Endothelial cell (in vitro differentiated cells): ENCODE measurements around the gene VOPP1. TPM values are rescaled to one million over a fixed set of nuclear protein-coding genes. Genes with fewer than 3 reads are reported as not detected.

Source experiments
- DNase-seq: peaks from one replicate; pipeline ENCODE4 v3.0.0; 2021; ENCODE audit warnings: low spot score
- H3K27ac Mint-ChIP-seq: one replicate; pipeline ENCODE4 v1.8.0; 2021; ENCODE audit warnings: mixed read lengths, inconsistent platforms; ENCODE audit not compliant: unreplicated experiment
- H3K27me3 Mint-ChIP-seq: one replicate; pipeline ENCODE4 v1.8.0; 2021; ENCODE audit warnings: mild to moderate bottlenecking, moderate library complexity, mixed read lengths, inconsistent platforms; ENCODE audit not compliant: unreplicated experiment
- H3K36me3 Mint-ChIP-seq: one replicate; pipeline ENCODE4 v1.8.0; 2021; ENCODE audit warnings: mild to moderate bottlenecking, low read depth, mixed read lengths, inconsistent platforms; ENCODE audit not compliant: unreplicated experiment
- H3K4me1 Mint-ChIP-seq: one replicate; pipeline ENCODE4 v1.8.0; 2021; ENCODE audit warnings: mild to moderate bottlenecking, mixed read lengths, inconsistent platforms; ENCODE audit not compliant: unreplicated experiment
- H3K4me3 Mint-ChIP-seq: one replicate; pipeline ENCODE4 v1.8.0; 2021; ENCODE audit warnings: mild to moderate bottlenecking, mixed read lengths, inconsistent platforms; ENCODE audit not compliant: unreplicated experiment
- H3K9me3 Mint-ChIP-seq: one replicate; pipeline ENCODE4 v1.8.0; 2021; ENCODE audit warnings: mixed read lengths, inconsistent platforms; ENCODE audit not compliant: unreplicated experiment
- CTCF ChIP-seq: fragments of 200-600 bp; sonication (generic); IDR thresholded peaks from one replicate; pipeline ENCODE4 v1.5.0; 2021; ENCODE audit warnings: antibody characterized with exemption; ENCODE audit not compliant: unreplicated experiment
- total RNA-seq: library from RNA; stranded (reverse); fragmentation: NEBNext Ultra II Directional; extraction: Animal tissue kit (Norgen Biotek cat#: 25700); gene quantifications from one replicate; pipeline ENCODE4 v1.2.1, GENCODE V29; 2021; ENCODE audit not compliant: unreplicated experiment

The VOPP1 gene
- total RNA-seq, 1 donor from 2014 or later: 54.2 TPM

GRCh38 chr7:55595511-55595910 lies 23.2 kb upstream of the VOPP1 start:
- Mint-ChIP-seq H3K27ac (no peak overlapping the region), H3K4me3 (no peak overlapping the region), H3K9me3 (no peaks in the 10 kb centered on the region), H3K4me1 (no peaks in the 10 kb centered on the region), H3K27me3 (peaks cover 11% of the 10 kb centered on the region), H3K36me3 (no peaks in the 10 kb centered on the region)
- TF ChIP-seq CTCF: no peak
- no peak for DNase-seq

- Mint-ChIP-seq H3K4me1 (no peaks in the 10 kb centered on the region), H3K27ac (no peak overlapping the region), H3K27me3 (peaks cover 11% of the 10 kb centered on the region), H3K36me3 (no peaks in the 10 kb centered on the region), H3K9me3 (no peaks in the 10 kb centered on the region), H3K4me3 (no peak overlapping the region)
- TF ChIP-seq CTCF: no peak
- no peak for DNase-seq
Measured at GRCh38 chr7:55594870-55595269, 22.6 kb upstream of the VOPP1 start.

DNA sequence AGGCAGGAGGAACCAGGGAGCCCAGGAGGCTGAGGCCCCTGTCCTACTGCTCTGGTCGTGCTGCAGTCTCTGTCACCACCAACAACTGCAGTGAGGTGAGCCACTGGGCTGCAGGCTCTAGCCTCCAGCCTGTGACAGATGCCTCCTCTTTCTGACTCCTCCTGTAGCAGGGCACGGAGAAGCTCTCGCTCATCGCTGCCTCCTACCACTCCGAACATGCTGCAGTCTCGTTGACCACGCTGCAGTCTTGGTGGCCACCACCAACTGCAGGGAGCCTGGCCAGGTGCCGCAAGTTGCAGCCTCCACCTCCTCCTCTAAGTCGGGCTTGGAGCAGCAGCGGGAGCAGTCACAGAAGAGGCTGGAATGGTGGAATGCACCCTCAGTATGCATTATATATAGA lies 22.1 kb upstream of the VOPP1 start:
- Mint-ChIP-seq H3K27ac (no peak overlapping the region), H3K27me3 (peaks cover 11% of the 10 kb centered on the region), H3K4me1 (no peaks in the 10 kb centered on the region), H3K4me3 (no peak overlapping the region), H3K36me3 (no peaks in the 10 kb centered on the region), H3K9me3 (no peaks in the 10 kb centered on the region)
- DNase-seq: no peak
- no peak for TF ChIP-seq CTCF

DNA sequence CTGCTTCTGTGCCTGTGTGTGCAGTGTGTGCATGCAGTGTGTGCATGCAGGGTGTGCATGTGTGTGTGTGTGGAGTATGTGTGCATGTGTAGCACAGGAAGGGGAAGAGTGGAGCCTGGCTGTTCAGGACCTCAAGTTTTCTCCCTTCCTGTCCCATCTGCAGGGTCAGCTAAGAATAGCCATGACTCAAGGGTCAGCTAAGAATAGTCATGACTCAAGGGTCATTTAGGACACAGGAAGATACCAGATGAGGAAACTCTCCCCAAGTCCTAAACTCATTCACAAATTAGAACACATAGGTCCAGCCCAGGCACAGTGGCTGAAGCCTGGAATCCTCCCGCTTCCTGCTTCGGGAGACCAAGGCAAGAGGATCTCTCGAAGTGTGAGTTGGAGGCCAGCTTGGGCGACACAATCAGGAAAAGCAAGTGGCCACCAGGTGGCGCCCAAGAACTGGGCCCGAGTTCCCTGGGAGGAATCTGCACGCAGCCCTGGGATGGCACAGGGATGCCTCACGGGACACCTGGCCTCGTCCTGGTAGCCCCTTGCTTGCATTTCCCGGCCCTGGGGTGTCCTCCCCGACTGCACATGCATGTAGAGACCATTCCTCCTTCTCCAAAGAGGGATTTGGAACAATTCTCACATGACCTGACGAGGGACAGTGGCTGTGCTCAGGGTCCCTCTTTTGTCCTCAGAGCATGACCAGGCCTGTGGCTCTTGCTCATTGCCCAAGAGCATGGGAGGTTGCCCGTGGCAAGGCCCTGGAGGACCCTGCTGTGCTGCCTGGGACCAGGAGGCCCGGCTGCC lies 21.4 kb upstream of the VOPP1 start:
- no peaks in the 10 kb centered on the region for H3K36me3 Mint-ChIP-seq
- no peak overlapping the region for H3K27ac Mint-ChIP-seq
- H3K4me3 Mint-ChIP-seq: no peak overlapping the region
- peak; percentile 93 for TF ChIP-seq CTCF
- H3K27me3 Mint-ChIP-seq: peaks cover 11% of the 10 kb centered on the region
- no peaks in the 10 kb centered on the region for H3K4me1 Mint-ChIP-seq
- DNase-seq: peak; percentile 80
- H3K9me3 Mint-ChIP-seq: no peaks in the 10 kb centered on the region

DNA sequence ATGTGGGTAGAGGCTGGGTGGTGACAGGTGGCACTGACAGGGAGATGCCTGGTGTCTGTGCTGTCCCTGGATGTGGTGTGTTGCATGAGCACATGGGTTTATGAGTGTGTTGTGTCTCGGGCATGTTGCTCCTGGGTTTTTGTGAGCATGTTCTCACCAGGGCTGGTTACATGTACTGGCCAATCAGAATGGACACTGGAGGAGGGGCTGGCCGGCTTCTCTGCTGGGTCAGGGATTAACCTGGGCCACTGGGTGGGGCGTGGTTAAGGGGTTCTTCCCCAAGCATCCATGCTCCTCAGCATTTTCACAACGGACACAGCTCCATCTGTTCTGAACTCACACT lies 20.8 kb upstream of the VOPP1 start:
- Mint-ChIP-seq H3K4me3 (no peak overlapping the region), H3K27me3 (peaks cover 9% of the 10 kb centered on the region), H3K9me3 (no peaks in the 10 kb centered on the region), H3K36me3 (no peaks in the 10 kb centered on the region), H3K27ac (no peak overlapping the region), H3K4me1 (no peaks in the 10 kb centered on the region)
- TF ChIP-seq CTCF: no peak
- DNase-seq: no peak
